Activated CD4-positive, alpha-beta T cell treated with anti-CD3 and anti-CD28 coated beads, Interleukin-10, Interleukin-2, amounts not matched to agents 100 ng/mL and 50 ng/mL, durations not matched to agents 16 hours and 8 hours (primary cell): ENCODE measurements around the gene INHBC.

ENCODE experiments used
- DNase-seq: peaks from one replicate; pipeline ENCODE4 v3.0.0-alpha.2; 2020

INHBC gene

DNA sequence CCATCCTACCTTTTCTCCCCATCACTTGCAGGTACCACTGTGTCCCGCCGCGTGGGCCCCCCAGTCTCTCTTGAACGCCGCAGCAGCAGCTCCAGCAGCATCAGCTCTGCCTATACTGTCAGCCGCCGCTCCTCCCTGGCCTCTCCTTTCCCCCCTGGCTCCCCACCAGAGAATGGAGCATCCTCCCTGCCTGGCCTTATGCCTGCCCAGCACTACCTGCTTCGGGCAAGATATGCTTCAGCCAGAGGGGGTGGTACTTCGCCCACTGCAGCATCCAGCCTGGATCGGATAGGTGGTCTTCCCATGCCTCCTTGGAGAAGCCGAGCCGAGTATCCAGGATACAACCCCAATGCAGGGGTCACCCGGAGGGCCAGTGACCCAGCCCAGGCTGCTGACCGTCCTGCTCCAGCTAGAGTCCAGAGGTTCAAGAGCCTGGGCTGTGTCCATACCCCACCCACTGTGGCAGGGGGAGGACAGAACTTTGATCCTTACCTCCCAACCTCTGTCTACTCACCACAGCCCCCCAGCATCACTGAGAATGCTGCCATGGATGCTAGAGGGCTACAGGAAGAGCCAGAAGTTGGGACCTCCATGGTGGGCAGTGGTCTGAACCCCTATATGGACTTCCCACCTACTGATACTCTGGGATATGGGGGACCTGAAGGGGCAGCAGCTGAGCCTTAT is 35.8 kb downstream of the INHBC start:
- no peak for DNase-seq

DNA sequence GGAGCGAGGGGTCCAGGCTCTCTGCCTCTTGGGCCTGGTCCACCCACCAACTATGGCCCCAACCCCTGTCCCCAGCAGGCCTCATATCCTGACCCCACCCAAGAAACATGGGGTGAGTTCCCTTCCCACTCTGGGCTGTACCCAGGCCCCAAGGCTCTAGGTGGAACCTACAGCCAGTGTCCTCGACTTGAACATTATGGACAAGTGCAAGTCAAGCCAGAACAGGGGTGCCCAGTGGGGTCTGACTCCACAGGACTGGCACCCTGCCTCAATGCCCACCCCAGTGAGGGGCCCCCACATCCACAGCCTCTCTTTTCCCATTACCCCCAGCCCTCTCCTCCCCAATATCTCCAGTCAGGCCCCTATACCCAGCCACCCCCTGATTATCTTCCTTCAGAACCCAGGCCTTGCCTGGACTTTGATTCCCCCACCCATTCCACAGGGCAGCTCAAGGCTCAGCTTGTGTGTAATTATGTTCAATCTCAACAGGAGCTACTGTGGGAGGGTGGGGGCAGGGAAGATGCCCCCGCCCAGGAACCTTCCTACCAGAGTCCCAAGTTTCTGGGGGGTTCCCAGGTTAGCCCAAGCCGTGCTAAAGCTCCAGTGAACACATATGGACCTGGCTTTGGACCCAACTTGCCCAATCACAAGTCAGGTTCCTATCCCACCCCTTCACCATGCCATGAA is 36.5 kb downstream of the INHBC start:
- DNase-seq = no peak

DNA sequence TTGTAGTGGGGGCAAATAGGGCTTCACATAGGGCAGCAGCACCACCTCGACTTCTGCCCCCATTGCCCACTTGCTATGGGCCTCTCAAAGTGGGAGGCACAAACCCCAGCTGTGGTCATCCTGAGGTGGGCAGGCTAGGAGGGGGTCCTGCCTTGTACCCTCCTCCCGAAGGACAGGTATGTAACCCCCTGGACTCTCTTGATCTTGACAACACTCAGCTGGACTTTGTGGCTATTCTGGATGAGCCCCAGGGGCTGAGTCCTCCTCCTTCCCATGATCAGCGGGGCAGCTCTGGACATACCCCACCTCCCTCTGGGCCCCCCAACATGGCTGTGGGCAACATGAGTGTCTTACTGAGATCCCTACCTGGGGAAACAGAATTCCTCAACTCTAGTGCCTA is 37.1 kb downstream of the INHBC start:
- no peak for DNase-seq

DNA sequence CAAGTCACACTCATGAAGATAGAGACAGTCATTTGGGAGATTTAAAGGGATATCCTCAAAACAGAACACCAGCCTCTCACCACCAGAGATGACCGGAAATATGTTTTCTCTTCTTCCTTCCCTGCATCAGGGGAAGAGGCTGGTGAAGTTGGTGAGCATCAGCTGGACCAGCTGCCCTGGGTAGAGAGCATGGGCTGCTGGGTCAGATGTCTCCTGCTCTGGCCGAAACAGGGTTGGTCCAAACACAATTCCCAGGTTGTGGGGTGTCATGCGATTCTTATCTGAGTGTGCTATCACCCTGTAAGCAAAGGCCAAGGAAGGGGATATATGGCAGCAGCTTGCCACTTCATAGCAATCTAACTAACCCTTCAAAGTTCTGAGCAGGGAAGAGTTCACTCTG is 37.8 kb downstream of the INHBC start:
- no peak for DNase-seq

DNA sequence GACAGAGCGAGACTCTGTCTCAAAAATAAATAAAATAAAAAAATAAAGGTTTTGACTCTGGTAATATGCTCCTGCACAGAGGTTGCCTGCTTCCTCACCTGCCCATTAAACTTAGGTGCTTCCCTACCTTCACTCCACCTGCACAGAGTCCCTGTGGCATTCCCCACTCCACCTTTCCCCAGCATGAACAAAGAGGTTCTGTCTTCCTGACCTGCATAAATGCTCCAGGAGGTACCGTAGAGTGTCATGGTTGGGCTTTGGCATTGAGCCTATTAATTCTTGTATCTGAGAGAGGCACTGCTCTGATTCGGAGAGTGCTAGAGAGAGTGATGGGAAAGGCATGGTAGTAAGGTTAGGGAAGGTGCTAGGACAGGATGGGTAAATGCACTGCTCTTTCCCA is 38.8 kb downstream of the INHBC start:
- DNase-seq = no peak

DNA sequence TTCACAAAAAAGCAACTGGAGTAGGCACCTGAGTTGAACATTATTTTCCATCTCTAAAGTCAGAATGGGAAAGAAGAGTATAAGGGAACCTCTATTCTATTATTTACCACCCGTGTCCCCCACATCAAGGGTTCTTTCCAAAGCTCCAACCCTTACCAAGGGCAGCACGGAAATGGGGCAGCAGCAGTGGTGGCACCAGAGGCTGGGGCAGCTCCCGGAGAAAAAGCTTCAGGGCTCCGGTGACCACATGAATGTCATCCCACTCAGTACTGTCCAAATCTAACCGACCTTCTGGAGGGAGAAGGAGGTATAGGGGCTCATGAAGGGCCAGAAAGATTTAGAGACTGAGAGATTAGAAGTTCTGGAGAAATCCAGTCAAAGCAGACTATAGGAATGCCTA is 39.3 kb downstream of the INHBC start:
- no peak for DNase-seq

DNA sequence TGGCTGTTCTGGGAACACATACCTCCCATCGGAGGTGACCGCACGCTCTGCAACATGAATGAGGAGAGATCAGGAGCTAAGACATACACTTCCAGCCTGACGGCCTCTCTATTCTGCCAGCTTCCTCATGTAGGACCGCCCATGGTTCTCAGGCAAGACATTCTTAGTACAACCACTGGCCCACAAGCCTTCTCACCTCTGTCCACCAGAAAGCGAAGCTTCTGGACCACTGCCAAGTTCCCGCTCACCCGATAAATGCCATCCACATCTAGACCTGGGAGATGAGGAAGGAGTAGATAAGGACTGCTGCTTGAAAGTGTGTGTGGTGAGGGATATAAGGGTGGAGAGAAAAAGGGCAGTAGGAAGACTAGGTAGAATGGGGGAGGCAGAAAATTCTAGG is 39.8 kb downstream of the INHBC start:
- no peak for DNase-seq

DNA sequence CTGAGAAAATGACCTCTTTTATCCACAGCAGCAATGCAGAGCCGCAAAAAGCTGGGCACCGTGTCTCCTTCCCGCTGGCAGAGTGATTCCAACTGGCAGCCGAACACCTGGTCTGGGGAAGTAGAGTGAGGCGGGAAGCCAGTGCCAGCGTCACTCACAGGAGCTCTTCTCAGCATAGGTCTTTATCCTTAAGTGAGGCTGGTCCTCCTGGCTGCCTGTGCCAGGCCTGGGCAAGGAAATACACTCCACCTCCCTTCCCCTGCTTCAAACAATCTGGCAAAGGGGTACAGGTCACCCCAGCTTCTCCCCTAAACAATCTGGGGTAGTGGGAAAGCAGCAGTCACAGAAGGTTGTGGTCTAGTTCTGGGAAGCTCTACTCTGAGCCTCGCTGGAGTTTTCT is 40.3 kb downstream of the INHBC start:
- DNase-seq = no peak

DNA sequence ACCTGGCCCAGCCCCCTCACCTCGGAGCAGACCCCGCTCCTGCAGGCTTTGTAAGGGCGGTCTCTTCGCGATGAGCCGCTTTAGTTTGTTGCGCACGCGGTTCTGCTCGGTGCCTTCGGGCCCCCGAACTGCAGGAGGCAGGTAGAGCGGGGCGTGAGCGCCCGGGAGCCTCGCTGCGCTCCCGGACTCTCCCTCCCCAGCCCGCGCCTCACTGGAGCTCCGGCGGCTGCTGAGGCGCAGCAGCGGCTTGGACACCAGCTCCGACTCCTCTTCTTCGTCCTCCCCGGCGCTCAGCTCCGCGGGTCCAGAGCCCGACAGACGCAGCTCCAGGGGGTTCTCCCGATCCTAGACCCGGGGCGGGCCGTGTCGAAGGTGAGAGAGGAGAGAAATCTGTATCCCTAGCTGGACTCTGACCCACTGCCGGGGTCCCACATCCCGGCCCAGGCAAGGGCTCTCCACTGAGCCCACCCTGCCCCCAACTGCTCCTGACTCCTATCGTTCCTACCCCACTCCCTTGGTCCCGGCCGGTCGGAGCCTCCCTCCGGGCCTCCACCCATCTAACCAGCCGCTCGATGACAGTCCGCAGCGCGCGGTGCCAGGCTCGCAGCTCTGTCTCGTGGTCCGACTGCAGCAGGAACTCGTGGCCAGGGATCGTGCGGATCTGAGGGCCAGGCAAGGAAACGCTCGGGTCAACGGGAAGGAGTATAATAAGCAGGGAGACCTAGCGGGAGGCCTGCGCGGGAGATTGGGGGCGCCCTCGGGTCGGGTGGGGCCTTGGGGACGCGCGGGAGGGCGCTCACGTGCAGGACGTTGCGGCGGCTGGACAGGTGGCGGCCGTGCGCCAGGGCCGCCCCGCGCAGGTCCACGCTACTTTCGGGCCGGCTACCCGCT is 40.9 kb downstream of the INHBC start:
- DNase-seq = no peak

DNA sequence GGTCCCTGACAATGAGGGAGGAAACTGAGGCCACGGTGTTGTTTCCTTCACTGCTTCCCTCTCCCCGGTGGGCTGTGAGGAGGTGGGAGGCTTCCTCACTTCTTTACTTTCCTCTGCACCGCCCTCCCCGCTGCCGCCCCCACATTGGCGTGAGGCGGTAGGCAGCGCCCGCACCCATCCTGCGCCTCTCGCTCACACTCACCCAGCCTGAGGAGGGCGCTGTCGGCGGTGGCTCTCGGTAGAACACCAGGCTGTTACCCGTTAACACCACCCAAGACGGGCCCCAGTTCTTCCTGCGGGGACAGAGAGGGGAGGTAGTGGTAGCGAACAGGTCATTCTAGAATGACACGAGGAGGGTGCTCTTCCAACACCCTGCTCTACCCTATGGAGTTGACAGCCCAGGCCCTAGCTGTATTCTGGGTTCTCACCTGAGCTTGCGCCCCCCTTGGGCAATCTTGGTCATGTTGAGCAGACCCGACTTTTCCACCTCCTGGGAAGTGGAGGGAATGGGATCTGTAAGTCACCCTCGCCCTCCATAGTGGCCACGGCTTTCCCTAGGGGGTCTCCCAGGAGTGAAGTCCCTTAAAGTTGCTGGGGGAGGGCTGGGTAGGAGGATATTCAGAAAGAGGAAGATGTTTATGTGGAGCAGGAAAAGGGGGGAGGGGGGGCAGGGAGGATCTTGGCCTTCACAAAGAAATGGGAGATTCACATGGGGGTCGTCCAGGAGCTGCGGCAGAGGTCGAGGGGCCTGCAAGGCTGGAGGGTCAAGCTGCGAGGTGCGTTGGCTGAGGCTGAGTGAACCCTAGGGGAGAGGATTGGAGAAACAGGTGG is 41.8 kb downstream of the INHBC start:
- DNase-seq = peak; percentile 89

DNA sequence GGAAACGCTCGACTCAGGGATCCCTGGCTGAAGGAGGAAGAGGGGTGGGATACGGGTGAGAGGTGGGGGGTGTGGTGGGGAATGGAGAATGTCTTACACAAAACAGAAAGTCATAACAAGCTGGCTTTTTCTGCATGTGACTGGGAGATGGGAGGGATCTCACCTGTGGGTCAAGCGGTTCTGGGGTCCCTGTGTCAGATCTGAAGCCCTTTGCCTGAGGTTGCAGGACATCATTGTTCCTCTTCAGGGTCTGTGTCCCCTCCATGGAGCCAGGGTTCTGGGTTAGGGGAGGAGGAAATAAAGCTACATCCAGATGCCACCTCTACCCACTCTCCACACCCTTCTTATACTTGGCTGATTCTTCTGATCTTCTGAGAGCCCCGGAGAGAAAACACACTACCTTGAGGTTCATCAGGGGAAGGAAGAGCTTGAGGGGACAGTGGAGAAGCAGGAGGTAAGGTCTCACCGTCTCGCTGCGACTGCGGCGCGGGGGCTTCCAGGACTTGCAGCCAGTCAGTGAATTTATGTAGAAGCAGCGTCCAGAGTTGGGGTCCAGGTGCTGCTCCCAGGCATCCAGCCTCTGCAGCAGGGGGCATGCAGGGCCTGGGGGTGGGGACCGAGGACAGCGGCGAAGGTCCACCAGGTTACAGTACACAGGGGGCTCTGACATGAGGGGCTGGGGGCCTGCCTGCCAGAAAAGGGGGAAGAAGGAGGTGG is 42.6 kb downstream of the INHBC start:
- peak; percentile 23 for DNase-seq

DNA sequence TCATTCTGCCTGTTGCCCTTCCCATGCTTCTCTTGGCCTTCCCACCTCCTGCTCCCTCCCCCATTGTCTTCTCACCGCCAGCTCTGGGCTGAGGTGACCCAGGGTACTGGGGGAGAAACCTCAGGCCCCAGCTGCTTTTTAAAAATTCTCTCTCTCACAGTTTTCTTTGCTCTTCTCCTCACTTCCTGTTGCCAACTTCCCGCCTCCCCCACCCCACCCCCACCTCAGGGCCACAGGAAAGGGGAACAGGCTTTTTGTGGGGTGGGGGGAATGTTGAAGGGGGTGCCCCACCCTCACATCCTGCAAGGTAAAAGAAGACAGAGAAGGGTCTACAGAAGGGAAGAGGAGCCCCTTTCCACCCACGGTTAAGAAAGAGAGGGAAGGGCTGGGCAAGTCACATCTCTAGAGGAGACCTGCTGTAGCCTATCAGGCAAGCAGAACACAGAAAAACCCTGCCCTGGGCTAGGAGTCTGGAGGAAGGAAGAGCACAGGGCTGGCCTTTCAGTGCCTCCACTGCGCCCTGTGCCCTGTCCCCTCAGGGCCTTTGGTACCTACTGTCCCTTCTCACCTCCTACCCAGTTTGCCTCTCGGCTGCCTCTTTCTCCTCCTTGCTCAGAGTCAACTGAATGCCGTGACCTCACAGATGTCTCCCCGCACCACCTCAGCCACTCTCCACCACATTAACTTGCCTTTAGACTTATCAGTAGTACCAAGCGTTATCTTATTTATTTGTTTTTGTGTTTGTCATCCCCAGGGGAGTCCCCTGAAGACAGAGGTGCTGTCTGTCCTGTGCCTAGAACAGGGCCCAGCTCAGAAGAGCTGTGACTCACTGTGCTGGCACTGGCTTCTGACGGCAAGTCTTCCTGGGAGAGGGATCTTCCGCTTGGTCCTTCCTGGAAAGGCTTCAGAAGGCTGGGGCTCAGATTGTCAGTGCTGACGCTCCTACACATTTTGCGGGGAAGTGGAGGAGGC is 43.4 kb downstream of the INHBC start:
- peak; percentile 70 for DNase-seq

DNA sequence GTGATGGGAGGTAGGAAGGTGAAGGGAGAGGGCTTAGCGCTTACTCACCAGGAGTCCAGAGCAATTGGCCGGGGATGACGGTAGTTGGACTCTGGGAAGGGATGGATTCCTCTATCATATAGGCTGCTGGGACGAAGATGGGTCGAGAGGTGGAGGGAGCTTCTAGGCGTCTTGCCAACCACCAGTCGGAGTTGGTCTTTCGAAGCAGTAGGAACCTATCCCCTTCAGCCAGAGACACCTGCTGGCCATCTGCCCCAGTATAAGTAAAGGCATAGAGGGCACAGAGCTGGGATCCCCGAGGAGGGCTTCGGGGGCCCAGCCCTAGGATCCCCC is 44.4 kb downstream of the INHBC start:
- no peak for DNase-seq

DNA sequence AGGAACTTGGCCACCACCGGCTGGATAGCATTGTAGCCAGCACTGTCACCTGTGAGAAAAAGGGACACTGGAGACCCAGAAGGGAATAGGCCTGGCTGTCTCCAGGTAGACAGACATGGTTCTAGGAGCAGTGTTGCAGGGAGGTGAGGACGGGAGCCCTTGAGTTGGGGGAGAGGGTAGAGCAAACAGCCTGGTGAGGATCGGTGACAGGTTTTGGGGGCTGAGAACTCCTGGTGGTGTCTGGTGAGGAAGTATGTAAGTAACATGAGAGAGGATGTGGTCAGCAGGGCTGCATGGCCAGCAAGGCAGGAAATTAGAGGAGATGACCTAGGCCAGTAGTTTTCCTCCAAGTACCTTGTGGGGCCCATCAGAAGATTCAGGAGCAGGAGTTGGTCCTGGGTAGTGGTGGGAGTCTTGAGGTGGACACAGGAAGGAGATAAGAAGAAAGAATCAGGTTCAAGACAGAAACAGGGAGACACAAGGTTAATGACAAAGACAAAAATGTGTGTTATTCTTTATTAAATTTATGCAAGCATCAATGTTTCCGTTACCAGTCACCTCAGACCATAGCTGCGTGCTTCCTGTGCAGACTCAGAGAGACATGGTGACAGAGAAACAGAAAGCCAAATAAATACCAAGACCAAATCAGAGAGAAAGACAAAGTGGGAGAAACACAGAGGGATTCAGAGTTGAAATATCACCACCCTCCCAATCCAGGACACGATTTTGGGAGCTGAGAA is 45.0 kb downstream of the INHBC start, which contains the start of gene ARHGAP9:
TSS of gene ARHGAP9 (minus strand) at position 491 of the 740 bp plus-strand sequence. CDS start at position 31, 460 bp downstream.
- peak; percentile 76 for DNase-seq

DNA sequence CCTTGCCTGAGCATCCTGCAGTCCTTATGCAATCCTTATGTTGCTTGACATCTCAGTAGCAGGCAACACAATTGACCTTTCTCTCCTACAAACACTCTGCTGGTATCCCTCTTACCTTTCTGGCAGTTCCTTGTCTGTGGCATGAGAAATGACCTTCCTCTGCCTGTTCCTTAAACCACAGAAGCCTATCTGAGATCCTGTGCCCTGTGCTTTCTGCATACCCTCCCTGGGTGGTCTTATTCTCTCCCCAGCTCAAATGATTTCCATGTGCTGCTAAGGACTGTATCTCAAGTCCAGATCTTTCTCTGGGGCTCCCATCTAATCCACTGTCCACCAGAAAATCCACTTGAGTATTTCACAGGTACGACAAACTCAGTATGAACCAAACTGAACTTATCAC is 47.1 kb downstream of the INHBC start:
- DNase-seq = no peak

DNA sequence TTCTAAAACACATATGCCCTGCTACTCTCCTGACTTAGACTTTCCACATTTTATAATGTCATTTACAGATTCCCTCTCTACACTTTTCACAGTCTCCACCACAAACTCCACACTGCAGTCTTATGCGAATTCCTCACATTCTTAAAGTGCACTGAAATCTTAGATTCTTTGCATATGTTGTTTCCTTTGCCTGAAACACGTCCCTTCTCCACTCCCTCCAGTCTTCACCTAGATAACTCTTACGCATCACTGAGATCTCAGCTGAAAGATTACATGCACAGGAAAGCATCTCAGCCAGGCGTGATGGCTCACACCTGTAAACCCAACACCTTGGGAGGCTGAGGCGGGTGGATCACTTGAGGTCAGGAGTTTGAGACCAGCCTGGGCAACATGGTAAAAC is 48.9 kb downstream of the INHBC start:
- no peak for DNase-seq

DNA sequence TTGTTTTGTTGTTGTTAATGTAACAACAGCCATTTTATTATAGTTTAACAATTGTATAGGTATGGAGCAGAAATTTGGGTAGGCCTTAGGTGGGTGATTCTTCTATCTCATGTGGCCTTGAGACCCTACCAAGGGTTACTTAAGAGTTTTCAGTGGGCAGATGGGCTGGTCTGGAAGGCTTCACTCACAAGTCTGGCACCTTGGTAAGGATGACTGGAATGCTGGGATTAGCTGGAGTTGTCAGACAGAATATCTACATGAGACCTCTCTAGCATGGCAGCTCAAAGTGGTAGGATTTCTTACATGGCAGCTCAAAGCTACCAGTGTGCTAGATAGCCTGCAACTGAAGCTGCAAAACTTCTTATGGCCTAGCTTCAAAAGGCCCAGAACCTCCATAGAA is 51.1 kb downstream of the INHBC start:
- DNase-seq = no peak

DNA sequence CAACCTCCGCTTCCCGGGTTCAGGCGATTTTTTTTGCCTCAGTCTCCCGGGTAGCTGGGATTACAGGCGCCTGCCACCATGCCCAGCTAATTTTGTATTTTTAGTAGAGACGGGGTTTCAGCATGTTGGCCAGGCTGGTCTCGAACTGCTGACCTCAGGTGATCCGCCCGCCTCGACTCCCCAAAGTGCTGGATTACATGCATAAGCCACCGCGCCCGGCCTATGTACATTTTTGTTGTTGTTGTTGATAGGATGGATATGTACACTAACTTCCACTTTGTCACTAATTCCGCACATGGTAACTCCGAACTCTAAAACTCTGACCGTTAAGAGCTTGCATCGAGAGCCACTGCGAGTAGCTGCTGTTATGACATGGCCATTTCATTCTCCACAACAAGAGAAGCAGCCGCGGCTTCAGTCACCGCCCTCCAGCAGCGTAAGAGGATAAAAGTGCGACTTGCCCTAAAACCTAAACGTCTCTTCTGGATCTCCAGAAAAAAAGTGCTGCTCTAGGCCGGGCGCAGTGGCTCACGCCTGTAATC is 52.5 kb downstream of the INHBC start:
- DNase-seq = no peak

DNA sequence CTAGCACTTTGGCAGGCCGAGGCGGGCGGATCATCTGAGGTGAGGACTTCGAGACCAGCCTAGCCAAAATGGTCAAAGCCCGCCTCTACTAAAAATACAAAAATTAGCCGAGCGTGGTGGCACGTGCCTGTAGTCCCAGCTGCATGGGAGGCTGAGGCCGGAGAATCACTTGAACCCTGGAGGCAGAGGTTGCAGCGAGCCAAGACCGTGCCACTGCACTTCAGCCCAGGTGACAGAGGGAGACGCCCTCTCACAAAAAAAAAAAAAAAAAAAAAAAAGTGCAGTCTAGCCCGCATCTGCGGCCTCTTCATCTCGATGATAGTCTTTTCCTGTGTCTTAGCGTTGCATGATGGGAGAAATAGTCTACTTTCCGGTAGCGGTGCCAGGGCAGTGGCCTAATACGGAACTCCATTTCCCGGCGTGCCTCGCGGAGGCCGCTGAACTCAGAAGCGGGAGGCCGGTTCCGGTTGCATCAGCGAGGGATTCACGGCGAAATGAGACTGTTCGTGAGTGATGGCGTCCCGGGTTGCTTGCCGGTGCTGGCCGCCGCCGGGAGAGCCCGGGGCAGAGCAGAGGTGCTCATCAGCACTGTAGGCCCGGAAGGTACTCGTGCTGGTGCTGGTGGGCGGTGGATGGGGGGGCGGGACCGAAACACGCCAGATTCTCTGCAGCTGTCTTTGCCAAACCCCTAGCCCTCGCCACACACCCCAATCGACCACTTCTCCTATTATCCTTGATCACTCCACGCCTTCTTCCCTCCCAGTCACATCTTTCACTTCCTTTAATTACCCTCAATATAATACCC is 53.2 kb downstream of the INHBC start, which contains the start of gene MARS1:
TSS of gene MARS1 (plus strand) at position 472 of the 805 bp plus-strand sequence. CDS start at position 495, 23 bp downstream.
- peak; percentile 97 for DNase-seq
